Keratinocyte (primary cell): ENCODE data around the gene NR3C2. TPM values are rescaled to one million over a fixed set of nuclear protein-coding genes. Genes with fewer than 3 reads are reported as not detected.

ENCODE experiments used
- DNase-seq: peaks from one replicate; pipeline ENCODE4 v3.0.0-alpha.2; 2011; ENCODE audit warnings: low read depth, missing footprints, low spot score
- FAIRE-seq: peaks from 2 replicates; lab custom pipeline; 2011; peaks lifted over from hg19 to GRCh38; lab: Jason Lieb, UNC
- H2AFZ ChIP-seq: 2 replicates; pipeline ENCODE4 v1.6.0; 2012; ENCODE audit warnings: low read length, control low read depth, inconsistent platforms; ENCODE audit not compliant: control insufficient read depth
- H3K27ac ChIP-seq: 2 replicates; pipeline ENCODE4 v1.5.1; 2011; ENCODE audit warnings: low read length; ENCODE audit not compliant: control insufficient read depth, insufficient read depth
- H3K27me3 ChIP-seq: 3 replicates; pipeline ENCODE4 v1.6.0; 2011; ENCODE audit warnings: low read length; ENCODE audit not compliant: control insufficient read depth, insufficient read depth; ENCODE audit errors: extremely low read depth
- H3K36me3 ChIP-seq, 2 experiments: 2 replicates in 1 of 2; 3 replicates in 1 of 2; pipeline ENCODE4 v1.5.1; 2011; ENCODE audit warnings: low read length in 2 of 2, mild to moderate bottlenecking in 1 of 2; ENCODE audit not compliant: control insufficient read depth in 2 of 2, insufficient read depth in 2 of 2; ENCODE audit errors: extremely low read depth in 1 of 2
- H3K4me1 ChIP-seq: 3 replicates; pipeline ENCODE4 v1.5.1; 2011; ENCODE audit warnings: low read length; ENCODE audit not compliant: control insufficient read depth, insufficient read depth; ENCODE audit errors: extremely low read depth
- H3K4me2 ChIP-seq: 3 replicates; pipeline ENCODE4 v1.6.0; 2011; ENCODE audit warnings: low read depth, low read length; ENCODE audit not compliant: control insufficient read depth, insufficient read depth; ENCODE audit errors: extremely low read depth
- H3K4me3 ChIP-seq, 3 experiments: fragments of 200-600 bp in 1 of 3; sonication (generic) in 1 of 3; 2 replicates in 2 of 3; 3 replicates in 1 of 3; pipeline ENCODE4 v1.5.1; 2011 to 2016; ENCODE audit warnings: low read length in 3 of 3, mild to moderate bottlenecking in 3 of 3, control low read depth in 2 of 3, inconsistent platforms in 1 of 3, low read depth in 1 of 3, mixed read lengths in 1 of 3, mixed run types in 1 of 3, moderate library complexity in 1 of 3; ENCODE audit not compliant: control insufficient read depth in 2 of 3, insufficient read depth in 2 of 3; ENCODE audit errors: extremely low read depth in 1 of 3
- H3K79me2 ChIP-seq: 2 replicates; pipeline ENCODE4 v1.6.0; 2012; ENCODE audit warnings: low read length; ENCODE audit not compliant: control insufficient read depth, insufficient read depth
- H3K9ac ChIP-seq: 3 replicates; pipeline ENCODE4 v1.6.0; 2011; ENCODE audit warnings: low read length; ENCODE audit not compliant: control insufficient read depth, insufficient read depth; ENCODE audit errors: extremely low read depth
- H3K9me1 ChIP-seq: 3 replicates; pipeline ENCODE4 v1.6.0; 2011; ENCODE audit warnings: low read length; ENCODE audit not compliant: control insufficient read depth, insufficient read depth; ENCODE audit errors: extremely low read depth
- H3K9me3 ChIP-seq: 2 replicates; pipeline ENCODE4 v1.5.1; 2012; ENCODE audit warnings: low read depth, low read length; ENCODE audit not compliant: control insufficient read depth
- H4K20me1 ChIP-seq: 3 replicates; pipeline ENCODE4 v1.6.0; 2011; ENCODE audit warnings: low read length; ENCODE audit not compliant: control insufficient read depth, insufficient read depth; ENCODE audit errors: extremely low read depth
- CTCF ChIP-seq, 3 experiments: IDR thresholded peaks in 1 of 3; conservative IDR thresholded peaks in 1 of 3; optimal IDR thresholded peaks in 1 of 3; 2 replicates in 2 of 3; 3 replicates in 1 of 3; pipeline versions ENCODE3 to v1.5.1; 2011; ENCODE audit warnings: low read length in 3 of 3, mild to moderate bottlenecking in 3 of 3, moderate library complexity in 2 of 3, control low read depth in 1 of 3, inconsistent platforms in 1 of 3; ENCODE audit not compliant: insufficient read depth in 2 of 3; ENCODE audit errors: extremely low read depth in 1 of 3
- EZH2 ChIP-seq: IDR thresholded peaks from one replicate; pipeline ENCODE4 v1.6.1; 2012; ENCODE audit warnings: inconsistent platforms, mild to moderate bottlenecking, low read length, moderate library complexity
- dilution Hi-C: fragments of 300-500 bp; cut with MboI; formaldehyde crosslinking; loops from one replicate; pipeline ENCODE4 v1.7.0; 2020; ENCODE audit warnings: low sequenced_read_pairs; ENCODE audit not compliant: extremely low pct_ligation_motif_present
- polyA plus RNA-seq, 5 experiments: library from polyadenylated mRNA; depleted of rRNA in 3 of 5; stranded (reverse) in 3 of 5; stranded (forward) in 1 of 5; unstranded in 1 of 5; fragments of >200 nt; gene quantifications; 1 replicate in 1 of 5; 2 replicates in 3 of 5; 3 replicates in 1 of 5; pipeline versions ENCODE4 v1.2.1 to v1.2.3, GENCODE V29; 2011 to 2012; ENCODE audit warnings: missing spikeins in 2 of 5, low read depth in 1 of 5, low replicate concordance in 1 of 5

Gene NR3C2
- polyA plus RNA-seq, 1 donor (not counting 4 experiments of a cell fraction or from before 2014, with no cell fraction given): 1.5 TPM

GRCh38 chr4:148170408-148171365 lies 271.5 kb downstream of the NR3C2 start:
- Histone ChIP-seq H3K9me3 (no peaks in the 10 kb centered on the region), H3K79me2 (no peaks in the 10 kb centered on the region), H3K9ac (no peak overlapping the region), H3K4me3 (no peak overlapping the region), H3K4me2 (peak overlapping the region; percentile 65), H3K9me1 (no peaks in the 10 kb centered on the region), H3K4me1 (peaks cover 14% of the 10 kb centered on the region), H2AFZ (peak overlapping the region; percentile 78), H3K27ac (peak overlapping the region; percentile 60), H3K27me3 (no peaks in the 10 kb centered on the region), H4K20me1 (no peaks in the 10 kb centered on the region), H3K36me3 (no peaks in the 10 kb centered on the region)
- FAIRE-seq (peak; percentile 99), DNase-seq (peak; percentile 49)
- dilution Hi-C loops: no loop called here
- TF ChIP-seq CTCF (optimal IDR thresholded peaks at IDR 0.05 in 1 of 3, IDR thresholded peaks at IDR 0.05 in 1 of 3, conservative IDR thresholded peaks at IDR 0.05 in 1 of 3; ENCODE audit: extremely low read depth in 1 of 3, insufficient read depth in 2 of 3, low read length in 3 of 3): peak in 1 of 3 experiments; percentile 2
- no peak for TF ChIP-seq EZH2

- Histone ChIP-seq H3K79me2 (no peaks in the 10 kb centered on the region), H3K27ac (no peak overlapping the region), H4K20me1 (no peaks in the 10 kb centered on the region), H3K4me1 (peaks cover 33% of the 10 kb centered on the region), H2AFZ (peak overlapping the region; percentile 83), H3K36me3 (no peaks in the 10 kb centered on the region), H3K9ac (no peak overlapping the region), H3K27me3 (no peaks in the 10 kb centered on the region), H3K9me1 (no peaks in the 10 kb centered on the region), H3K4me3 (no peak overlapping the region), H3K4me2 (peak overlapping the region; percentile 22), H3K9me3 (no peaks in the 10 kb centered on the region)
- DNase-seq (no peak), FAIRE-seq (no peak)
- no peak for TF ChIP-seq CTCF (optimal IDR thresholded peaks at IDR 0.05 in 1 of 3, IDR thresholded peaks at IDR 0.05 in 1 of 3, conservative IDR thresholded peaks at IDR 0.05 in 1 of 3; ENCODE audit: extremely low read depth in 1 of 3, insufficient read depth in 2 of 3, low read length in 3 of 3)
- dilution Hi-C loops: no loop called here
Measured at GRCh38 chr4:148166132-148166591, 276.1 kb downstream of the NR3C2 start.
